Activated CD4-positive, alpha-beta T cell treated with anti-CD3 and anti-CD28 coated beads for 48 hours (primary cell): ENCODE results near the gene SMIM20.
"Not testable (repeated sequence)": the region's sequence is repeated elsewhere in the genome, so short reads cannot be mapped to it uniquely, and the experiment has no call there.

Source experiments
- DNase-seq: peaks from one replicate; pipeline ENCODE4 v3.0.0-alpha.2; 2020

The SMIM20 gene

GRCh38 chr4:25913851-25914669 lies at the start of gene SMIM20:
Gene SMIM20 (plus strand): TSS chr4:25914220. CDS start chr4:25914314, 94 bp downstream.
- DNase-seq = peak; percentile 92

GRCh38 chr4:25865586-25865985 lies 48.4 kb upstream of the SMIM20 start:
- DNase-seq = no peak

DNA sequence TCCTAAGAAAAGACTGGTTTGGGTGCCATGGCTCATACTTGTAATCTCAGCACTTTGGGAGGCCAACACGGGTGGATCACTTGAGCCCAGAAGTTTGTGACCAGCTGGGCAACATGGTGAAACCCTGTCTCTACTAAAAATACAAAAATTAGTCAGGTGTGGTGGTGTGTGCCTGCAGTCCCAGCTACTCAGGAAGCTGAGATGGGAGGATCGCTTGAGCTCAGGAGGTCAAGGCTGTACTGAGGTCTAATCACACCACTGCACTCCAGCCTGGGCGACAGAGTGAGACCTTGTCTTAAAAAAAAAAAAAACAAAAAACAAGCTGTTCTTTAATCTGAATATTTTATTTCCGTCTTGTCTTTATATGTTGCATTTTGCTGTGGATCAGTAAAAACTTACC lies 47.6 kb upstream of the SMIM20 start:
- not testable (repeated sequence) for DNase-seq

- DNase-seq = no peak
These were observed 46.2 kb upstream of the SMIM20 start for GRCh38 chr4:25867781-25868294.

DNA sequence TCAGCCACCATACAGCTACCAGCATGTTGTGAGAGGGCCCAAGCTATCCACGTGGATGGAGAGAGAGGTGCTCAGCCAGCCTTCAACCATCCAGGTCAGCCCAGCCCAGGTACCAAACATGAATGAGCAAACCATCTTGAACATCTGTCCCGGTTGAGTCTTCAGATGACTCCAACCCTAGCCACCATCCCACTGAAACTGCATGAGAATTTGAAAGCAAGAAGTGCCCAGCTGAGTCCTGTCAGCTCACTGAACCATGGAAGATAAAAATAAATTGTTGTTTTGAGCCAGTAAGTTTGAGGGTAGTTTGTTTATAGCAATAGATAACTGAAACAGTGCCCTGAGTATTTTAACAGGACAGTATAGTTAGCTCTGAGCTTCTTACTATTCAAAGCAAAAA lies 43.9 kb upstream of the SMIM20 start:
- no peak for DNase-seq

- no peak for DNase-seq
These were observed 41.0 kb upstream of the SMIM20 start for GRCh38 chr4:25872851-25873631.

- DNase-seq = no peak
These were observed 40.3 kb upstream of the SMIM20 start for GRCh38 chr4:25873632-25874129.

GRCh38 chr4:25874655-25875054 lies 39.4 kb upstream of the SMIM20 start:
- no peak for DNase-seq

DNA sequence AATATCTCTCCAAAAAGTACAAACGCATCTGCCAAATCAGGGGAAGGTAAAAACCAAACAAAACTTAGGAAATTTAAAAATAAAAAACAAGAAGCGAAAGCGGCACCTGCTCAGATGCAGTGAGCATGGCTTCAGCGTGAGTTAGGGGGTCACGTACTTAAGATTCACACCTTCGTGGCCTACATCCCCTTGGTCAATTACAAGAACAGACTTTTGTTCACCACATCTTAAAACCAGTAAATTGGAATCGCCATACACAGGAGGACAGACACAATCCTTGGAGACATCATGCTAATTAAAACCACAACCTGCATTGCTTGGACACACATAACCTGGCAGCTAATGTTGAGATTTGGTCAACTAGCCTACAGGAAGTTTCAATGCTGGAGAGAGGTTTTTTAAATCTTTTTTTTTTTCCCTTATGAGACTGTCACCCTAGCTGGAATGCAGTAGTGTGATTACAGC lies 38.7 kb upstream of the SMIM20 start:
- DNase-seq = no peak

DNA sequence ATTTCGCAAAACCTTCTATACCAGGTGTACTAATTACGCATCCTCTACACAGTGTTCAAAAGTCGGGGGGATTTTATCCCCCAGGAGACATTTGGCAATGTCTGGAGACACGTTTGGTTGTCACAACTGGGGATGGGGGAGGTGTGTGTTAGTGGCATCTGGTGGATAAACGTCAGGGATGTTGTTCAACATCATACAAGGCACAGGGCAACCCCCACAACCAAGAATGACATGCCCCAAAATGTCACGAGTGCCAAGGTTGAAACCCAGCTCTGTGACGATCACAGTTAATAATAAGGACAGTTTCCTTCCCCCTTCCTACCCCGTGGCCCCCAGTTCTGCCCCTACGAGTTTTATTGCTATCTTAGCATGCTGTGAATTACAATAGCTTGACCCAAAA lies 35.3 kb upstream of the SMIM20 start:
- DNase-seq = no peak

DNA sequence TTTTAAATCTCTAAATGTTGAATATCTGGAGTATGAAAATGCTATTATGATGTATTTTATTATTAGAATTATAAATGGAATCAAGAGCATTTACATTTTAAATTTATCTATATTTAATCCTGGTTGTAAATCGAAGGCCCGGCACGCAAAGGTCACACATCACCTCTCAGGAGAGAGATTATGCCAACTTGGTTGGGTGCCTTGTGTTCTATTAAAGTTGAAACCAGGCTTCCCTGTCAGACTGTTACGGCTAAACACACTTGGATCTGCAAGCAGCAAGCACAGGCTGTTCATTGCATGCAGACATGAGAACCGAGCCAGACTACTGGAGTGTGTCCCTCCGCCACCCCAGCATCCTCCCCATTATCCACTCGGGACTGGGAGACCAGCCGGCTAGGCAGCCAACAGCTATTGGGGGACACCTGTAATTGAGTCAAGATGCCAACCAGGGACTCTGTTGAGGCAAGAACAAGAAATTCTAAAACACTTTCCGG lies 34.9 kb upstream of the SMIM20 start:
- no peak for DNase-seq

- DNase-seq = no peak
These were observed 34.4 kb upstream of the SMIM20 start for GRCh38 chr4:25879587-25879986.

DNA sequence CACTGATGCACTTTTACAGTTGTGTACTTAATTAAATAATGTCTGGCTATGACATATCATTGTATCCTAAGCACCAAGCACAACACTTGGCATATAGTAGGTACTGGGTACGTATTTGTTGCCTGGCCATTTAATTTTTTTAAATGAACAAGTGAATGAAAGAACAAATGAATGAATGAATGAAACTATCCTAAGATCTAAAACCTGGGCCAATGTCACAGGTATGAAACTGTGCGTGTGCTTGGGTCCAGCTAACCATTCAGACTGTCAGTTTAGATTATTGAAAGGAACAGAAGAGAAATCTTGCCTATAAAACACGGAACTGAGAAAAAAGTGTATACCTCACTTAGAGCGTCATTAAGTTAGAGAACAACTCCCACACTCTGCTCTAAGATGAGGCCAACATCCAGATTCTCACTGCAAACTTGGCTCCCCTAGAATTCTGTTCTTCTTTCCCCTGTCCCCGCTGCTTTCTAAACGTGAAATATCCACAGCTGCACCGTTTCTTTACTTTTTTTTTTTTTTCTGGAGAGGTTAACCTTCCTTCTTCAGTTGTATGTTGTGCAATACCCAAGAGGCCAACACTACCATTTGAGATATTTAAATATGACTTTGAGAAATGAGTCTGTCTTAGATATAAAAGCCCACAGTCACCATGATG lies 33.9 kb upstream of the SMIM20 start:
- DNase-seq = no peak

DNA sequence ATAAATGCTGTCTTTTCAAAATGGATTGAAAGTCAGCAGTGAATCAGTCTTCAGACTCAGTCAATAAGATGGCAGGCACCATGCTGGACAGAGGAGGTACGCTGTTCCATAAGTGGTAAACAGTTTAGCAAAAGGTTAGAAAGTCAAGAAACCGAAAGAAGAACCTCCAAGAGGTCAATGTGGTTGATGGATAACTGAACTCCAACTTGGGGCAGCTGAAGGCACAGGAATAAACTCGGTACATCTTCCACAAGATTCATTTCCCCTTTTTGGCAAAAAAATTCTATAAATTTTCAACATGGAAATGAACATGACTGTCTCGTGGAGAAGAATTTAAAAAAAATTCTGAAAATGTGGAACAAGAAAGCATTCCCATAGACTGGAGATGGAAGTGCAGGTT lies 32.8 kb upstream of the SMIM20 start:
- DNase-seq = no peak

DNA sequence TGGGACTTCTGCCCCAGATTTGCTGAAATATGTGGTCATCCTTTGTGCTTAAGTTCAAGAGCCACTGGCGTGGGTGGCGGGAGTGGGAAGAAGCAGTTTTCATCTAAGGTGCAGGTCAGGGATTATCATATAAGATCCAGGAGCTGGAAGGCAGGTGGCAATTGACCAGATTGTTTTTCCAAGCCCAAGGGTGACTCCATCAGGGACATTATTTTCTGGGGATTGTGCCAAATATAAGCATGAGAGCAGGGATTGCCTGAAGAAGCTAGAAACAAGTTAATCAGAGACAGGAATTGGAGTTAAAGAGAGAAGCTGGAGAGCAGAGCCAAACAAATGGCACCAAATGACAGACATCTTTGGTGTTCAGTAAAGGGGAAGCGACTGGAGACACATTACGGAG lies 31.8 kb upstream of the SMIM20 start:
- no peak for DNase-seq

GRCh38 chr4:25883565-25883964 lies 30.5 kb upstream of the SMIM20 start:
- no peak for DNase-seq

- DNase-seq = no peak
These were observed 29.8 kb upstream of the SMIM20 start for GRCh38 chr4:25884031-25884782.

GRCh38 chr4:25888781-25889180 lies 25.2 kb upstream of the SMIM20 start:
- DNase-seq = no peak

DNA sequence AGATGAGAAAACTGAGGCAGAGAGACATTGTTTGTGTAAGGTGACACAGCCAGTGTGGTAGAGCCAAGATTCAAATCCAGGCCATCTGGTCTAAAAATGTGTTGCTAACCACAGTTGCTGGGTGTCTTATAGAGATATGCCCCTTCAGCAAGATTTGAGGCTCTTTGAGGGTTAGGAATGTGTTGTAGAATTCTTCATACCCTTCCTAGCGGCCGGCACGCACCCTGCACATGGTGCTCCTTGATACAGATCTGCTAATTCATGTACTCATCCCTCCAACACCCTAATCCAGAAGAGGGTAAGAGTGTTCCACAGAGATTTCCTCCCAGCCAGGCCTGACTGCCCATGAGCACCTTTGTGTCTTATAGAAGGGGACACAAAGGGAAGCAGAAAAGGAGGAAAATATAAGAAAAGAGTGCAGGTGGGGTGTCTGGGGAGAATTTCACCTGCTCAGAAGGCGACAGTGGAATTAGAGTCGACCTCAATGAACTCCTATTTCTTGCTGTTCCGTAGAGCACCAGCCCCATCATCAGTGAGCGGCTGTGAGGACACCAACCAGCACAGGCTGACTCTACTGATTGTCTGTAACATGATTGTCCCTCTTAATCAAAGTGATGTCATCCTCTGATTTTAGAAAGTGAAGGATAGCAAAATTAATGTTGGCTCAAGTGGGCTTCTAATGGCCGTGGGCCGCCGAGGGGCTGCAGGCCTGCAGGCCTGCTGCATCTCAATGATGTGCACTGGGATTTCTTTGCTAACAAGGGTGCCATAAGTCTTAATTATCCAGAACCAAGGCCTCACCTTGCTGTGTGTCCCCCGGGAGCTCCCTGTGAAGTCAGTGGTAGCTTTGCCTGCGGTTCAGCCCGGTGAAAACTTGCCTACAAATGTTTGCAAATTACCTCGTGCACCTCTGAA lies 24.2 kb upstream of the SMIM20 start:
- no peak for DNase-seq

- DNase-seq = no peak
These were observed 23.2 kb upstream of the SMIM20 start for GRCh38 chr4:25890571-25891485.
